GM10847 (cell line): ENCODE measurements around the gene KCNJ10.

ENCODE experiments used
- POLR2A ChIP-seq: IDR thresholded peaks from 2 replicates; pipeline ENCODE4 v1.6.1; 2011; ENCODE audit not compliant: insufficient read length; ENCODE audit errors: extremely low read depth

The KCNJ10 gene

DNA sequence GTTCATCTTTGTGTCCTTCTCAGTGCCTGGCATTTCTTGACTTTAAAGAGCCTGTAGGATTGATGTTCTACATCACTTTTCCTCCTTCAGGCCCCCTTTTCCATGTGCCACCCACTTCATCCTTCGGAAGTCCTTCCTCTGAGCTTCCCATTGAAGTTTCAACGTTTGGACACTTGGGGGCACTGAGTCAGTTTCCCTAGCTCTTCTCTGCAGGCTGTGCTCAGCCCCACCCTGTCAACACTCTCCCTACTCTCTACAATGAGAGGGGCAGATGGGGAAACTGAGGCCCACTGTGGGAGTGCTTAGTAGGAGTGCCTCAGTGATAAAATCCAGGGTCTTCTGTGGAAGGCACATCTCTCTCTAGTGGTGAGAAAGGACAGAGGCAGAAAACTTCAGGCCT, 11.9 kb downstream of the KCNJ10 start:
- no peak for TF ChIP-seq POLR2A

DNA sequence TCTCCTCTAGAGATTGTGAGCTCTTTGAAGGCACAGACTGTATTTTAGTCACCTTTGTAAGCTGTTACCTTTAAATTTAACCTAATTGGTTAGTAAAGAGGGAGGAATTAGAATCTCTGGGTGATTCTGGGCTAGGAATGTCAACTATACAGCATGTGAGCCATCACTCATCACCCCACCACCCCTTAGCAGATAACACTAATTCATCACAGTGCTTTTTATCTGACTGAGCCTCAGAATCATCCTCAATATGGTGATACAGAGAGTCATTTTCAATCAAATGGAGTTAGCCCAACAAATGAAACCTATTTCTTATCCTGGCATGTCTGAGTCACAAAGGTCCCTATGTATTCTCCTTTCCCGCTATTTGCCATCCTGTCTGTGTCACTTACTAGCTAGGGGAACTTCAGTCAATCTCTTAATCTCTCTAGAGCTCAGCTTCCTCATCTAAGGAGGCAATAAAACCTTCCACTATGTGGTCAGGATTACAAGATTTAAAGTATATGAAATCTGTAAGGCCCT, 13.3 kb downstream of the KCNJ10 start:
- TF ChIP-seq POLR2A = no peak

DNA sequence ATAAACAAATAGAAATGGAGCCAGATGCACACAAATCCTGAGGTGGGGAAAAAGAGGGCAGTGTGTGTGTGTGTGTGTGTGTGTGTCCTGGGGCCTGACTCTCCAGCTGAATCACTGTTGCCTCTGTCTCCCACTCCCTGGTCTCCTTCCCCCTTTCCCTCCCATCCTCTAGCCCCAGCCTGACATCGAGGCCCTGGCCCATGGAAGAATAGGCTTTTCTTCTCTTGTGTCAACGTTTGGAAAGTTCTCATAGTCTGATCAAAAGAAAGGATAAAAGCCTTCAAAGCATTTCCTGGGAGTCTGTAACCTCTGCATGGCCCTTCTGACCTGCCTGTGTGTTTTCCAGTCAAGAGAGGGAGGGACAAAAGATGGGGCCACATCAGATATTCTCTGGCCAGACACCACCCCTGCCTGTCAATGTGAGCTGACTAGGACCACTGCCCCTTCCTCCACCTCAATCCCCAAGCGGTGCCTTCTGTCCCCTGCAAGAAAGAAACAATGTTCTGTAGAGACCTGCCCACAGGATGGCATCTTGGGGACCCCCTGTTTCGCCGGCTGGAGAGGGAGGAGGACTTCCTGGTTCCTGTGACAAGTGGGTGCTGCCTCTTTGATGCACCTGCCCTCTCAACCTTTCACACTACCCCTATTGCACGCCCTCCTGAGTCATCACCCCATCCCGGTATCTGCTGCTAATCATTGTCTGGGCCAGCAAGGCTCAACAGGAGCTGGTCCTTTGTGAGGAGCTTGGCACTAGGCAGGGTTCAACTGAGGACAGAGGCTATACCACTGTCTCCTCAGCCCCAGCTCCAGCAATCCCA, 16.2 kb downstream of the KCNJ10 start:
- TF ChIP-seq POLR2A = no peak

DNA sequence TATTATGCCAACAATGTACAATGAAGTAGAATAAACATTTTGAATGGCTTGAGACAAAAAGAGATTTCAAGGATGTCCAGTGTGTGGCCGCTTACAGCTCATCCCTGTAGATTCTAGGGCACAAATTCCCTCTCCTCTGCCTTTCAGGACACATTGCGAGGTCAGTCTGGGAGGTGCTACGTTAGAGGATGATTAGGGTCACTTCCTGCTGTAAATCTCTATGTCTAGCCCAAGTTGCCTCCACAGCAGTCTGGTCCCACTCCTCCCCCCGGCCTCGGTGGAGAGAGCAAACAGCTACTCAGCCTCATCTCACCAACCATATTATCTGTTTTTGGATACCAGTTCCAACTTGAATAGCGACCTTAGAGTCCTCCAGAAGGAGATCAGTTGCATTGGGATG, 17.0 kb downstream of the KCNJ10 start:
- no peak for TF ChIP-seq POLR2A

DNA sequence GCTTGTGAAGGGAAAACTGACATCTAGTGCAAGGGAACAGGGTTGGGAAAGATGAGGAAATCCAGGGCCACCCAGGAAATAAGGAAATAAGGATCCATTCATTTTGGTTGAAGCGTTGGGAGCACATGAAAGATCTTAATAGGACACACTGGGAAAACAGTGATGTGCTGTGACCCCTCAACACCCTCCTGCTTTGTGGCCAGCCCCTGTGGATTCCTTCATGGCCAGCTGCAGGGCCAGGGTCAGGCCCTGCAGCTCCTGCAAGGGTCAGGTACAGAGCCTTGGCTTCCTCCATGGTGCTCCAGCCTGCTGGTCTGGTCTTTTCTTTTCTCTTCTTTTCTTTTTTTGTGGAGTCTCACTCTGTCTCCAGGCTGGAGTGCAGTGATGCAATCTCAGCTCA, 19.3 kb downstream of the KCNJ10 start:
- no peak for TF ChIP-seq POLR2A

DNA sequence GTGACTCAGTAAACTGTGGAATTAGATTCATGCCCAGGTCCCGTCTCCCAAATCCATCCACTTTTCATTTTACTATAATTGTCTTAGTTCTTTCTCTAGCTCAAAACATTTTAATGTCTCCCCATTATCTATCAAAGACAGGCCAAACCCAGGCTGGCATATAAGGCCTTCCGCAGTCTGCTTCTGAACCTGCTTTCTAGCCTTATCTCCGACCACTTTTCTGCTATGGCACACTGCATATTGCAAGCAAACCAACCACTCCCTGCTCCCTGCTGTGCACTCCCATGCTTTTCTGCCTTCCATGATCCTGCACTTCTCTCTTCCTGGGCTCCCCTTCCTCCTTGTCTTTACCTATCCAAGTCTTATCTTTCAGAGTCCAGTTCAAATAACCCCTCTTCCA, 20.9 kb downstream of the KCNJ10 start:
- TF ChIP-seq POLR2A = no peak

DNA sequence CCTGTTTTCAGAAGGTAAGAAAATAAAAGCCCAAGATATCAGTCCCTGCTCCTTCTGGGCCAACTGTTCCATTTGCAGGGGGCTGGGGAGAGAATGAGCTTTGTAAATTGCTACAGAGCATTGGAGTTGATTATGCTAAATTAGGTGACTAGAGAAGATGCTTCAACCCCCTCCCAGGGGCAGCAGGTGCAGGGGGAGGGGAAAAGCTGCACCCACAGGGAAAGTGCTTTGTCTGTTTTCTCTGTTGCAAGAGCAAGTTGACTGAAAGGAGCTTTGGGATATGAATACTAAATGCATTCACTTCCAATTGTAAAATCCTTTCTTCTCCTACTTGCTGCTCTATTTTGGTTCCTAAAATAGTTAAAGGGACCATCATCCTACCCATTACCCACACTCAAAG, 21.6 kb downstream of the KCNJ10 start:
- TF ChIP-seq POLR2A = no peak

DNA sequence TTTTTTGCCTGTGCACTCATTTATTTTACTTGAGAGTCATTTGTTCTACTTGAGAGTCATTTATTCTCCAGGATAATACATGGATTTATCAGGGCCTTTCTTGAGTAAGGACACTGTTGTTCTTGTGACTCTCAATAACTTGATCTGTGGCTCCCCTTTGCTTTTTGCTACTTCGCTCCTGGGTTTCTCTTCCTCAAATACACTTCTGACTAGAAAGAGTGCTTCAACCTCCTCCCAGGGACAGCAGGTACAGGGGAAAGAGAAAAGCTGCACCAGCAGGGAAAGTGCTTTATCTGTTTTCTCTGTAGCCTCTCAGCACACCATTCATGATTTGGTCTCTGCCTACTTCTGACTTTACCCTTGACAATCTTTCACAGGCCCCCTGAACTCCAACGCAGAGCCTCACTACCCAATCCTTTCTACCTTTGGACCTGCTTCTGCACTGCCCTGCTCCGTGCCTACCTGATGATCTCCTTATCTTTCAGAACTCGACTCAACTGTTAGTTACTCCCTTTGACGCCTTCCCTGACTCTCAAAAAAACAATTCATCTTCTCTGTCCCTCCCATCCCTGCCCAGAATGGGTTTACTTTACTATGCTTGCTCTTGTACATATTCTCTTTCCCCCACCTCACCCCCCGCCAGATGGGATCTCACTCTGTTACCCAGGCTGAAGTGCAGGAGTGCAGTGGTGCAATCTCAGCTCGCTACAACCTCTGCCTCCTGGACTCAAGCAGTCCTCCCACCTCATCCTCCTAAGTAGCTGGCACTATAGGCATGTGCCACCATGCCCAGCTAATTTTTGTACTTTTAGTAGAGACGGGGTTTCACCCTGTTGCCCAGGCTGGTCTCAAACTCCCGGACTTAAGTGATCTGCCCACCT, 22.6 kb downstream of the KCNJ10 start:
- no peak for TF ChIP-seq POLR2A

DNA sequence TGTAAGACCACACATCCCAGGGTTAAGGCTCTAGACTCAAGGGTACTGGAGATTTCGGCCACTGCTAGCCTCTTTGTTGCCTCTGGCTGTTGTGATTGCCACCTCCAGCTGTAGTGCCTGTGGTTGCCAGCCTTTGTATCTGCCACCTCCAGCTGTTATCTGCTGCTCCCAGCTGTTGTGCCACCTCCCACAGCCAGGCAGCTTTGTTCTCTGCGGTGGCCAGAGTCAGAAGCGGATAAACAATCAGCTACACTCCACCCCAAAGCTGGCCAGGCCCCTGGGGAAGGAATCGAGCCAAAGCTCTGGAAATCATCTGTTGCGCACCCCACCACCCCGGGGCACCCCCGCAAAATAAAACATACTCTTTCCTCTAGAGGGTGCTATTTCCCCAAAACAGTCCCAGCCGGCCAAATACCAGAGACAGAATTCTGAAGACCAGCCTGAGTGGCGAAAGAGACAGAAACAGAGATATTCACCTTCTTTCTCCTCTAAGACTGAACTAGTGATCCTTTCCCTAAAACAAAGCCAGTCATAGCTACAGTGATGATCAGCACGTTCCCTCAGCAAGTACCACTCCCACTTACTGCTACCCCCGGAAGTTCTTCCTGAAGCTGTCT, 23.4 kb downstream of the KCNJ10 start:
- TF ChIP-seq POLR2A = no peak

DNA sequence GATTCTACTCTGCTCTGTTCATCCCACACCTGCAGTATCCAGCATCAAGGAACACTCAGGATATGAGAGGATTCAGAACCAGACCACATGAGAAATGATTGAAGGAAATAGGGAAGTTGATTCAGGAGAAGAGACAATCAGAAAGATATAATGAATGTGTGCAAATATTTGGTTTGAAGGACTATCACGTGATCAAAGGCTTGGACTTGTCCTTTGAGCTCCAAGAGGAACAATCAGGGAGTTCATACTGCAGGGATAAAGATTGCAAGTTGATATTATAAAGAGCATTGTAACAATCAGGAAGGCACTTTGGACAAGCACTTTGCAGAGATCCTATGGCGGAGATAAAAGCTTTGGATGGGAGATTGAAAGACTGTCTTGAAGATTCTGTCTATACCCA, 24.3 kb downstream of the KCNJ10 start:
- no peak for TF ChIP-seq POLR2A

DNA sequence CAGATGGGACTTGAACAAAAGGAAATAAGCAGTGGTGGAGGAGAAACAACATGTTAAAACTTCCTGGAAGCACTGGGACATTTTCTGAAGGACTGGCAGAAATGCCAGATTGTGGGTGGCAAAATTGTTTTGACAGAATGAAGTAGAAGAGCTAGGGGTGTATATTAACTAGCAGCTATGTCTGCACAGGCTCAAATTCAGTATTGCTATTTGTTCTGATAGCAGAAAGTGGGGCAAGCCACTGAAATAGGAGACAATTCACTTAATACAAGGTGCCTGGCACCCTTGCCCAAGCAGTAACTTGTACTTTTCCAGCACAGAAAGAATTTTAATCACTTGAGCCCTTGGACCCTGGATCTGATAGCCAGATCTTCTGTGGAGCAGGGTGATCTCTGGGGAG, 26.4 kb downstream of the KCNJ10 start:
- TF ChIP-seq POLR2A = no peak

DNA sequence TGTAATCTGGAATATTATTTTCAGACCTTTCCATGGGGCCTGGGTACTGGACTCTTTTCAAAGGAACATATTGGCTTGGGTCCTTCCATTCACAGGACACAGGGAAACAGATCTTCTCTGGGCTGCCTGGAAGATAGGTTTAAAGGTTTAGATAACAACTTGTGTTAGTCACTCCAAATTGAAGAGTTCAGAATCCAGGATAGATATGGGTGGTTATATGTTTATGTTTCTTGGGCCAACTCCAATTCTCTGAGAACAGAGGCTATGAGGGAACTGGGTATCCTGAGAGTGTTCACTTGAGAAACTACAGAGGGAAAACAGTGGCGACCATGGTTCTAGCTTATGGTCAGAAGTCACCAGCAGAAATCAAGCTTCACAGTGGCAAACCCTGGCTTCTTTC, 29.5 kb downstream of the KCNJ10 start:
- TF ChIP-seq POLR2A = no peak

DNA sequence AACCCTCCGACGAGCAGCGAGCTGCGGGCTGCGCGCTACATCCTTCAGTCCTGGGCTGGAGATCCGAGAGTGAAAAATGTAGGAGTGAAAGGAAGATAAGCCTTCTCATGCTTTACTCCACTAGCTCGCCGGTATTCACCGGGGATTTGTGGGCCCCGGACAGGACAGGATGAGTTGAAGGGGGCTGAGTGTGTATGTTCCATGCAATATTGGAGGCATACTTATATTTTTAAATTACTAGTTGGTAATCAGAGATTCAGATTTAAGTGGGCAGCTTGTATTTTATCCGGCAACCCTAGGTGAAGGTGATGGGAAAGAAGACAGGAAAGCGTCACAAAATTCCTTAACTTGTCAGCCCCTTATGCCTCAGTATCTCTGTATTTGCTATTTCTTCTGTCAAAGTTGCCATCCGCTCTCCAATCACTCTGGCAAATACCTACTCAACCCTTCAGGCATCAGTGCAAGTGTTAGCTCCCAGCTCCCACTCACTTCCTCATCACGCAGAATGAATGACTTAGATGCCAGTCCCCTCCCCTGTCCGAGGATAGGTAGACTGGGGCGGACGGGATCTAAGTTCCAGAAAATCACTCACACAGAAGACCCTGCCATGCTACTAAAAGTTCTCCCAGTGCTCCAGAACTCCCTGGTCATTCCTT, 37.7 kb downstream of the KCNJ10 start:
- TF ChIP-seq POLR2A = no peak

DNA sequence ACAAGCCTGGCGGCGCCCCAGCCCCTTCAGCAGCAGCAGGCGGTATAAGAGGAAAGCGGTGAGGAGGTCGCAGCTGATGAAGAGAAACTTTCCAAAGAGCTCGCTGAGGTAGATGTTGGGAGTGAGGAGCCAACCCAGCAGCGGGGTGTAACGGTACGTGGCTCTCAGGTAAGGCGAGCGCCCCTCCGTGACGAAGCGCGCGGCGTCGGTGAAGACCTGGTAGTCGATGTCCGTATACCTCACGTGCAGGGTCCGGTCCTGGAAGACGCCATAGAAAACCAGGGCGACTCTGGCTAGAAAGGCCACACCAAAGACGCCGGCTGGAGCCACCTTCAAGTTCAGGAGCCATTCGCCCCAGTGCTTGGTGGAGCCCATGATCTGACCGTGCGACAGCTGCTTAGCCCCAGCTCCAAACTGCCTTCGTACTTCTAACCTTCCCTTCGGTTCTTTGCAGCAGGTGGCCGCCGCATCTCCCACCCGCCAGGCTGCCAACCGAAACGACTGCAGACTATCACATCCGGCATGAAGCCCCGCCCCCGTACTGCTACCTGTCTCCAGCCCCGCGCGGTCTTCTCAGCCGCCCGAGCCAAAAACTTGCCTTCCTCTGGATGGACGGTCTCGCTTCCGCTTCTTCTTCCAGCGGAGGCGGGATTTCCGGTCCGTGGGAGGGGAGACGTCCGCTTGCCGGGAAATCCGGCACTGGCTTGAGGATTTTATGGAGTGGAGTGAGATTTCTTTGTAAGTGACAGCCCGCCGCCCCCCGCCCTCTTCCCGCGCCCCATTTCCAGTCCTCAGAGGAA, 38.4 kb downstream of the KCNJ10 start, which contains the start of gene PIGM:
Gene PIGM (minus strand): TSS at position 626 of the 800 bp plus-strand sequence. CDS start 251 bp downstream, at position 375.
- TF ChIP-seq POLR2A = peak; percentile 60
